GM19239 (cell line): ENCODE data around the gene COBL.

Source experiments
- DNase-seq: peaks from one replicate; pipeline ENCODE4 v3.0.0; 2011; ENCODE audit warnings: low spot score; ENCODE audit not compliant: insufficient read length
- FAIRE-seq: peaks from 2 replicates; lab custom pipeline; 2011; peaks lifted over from hg19 to GRCh38; lab: Jason Lieb, UNC

Gene COBL

DNA sequence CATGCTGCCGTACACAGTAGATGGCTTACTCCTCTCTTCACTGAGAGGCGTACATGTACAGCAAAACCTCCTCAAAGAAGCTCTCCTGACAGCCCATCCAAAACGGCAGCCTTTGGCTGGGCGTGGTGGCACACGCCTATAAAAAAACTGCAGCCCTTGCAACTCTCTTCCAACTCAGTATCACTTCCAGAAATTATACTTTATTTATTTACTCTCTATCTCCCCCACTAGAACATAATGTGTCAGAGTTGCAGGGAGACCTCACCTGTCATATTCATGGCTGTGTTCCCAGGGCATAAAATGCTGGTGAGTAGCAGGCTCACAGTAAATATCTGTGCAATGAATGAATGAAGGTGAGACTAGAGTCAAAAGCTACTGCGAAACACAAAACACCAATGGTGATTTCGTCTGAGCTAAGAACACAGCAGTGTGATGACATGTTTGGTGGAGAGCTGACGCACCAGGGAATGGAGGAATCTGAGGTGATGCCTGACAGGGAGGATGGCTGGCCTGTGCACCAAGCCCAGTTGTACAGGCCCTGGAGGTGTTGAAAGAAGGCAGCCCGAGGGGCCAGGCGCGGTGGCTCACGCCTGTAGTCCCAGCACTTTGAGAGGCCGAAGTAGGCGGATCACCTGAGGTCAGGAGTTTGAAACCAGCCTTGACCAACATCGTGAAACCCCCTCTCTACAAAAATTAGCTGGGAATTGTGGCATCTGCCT is 55.3 kb downstream of the COBL start:
- DNase-seq: no peak
- FAIRE-seq: no peak

DNA sequence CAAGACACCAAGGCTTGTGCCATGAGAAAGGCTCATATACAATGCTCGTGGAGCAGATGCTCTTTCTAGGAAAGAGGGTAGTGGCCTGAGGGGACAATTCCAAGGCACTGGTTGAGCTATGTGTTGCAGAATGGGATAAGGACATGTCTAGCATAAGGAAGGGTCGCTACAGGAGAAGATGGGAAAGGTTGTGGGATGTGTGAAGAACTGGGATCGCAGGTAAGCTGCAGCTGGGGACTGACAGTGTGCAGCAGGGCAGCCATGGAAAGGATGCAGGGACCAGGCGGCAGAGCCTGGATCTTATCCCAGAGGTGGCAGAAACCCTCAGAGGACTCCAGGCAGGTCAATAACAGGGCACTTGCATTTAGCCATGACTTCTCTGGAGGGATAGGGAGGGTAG is 56.1 kb downstream of the COBL start:
- DNase-seq (no peak), FAIRE-seq (no peak)

DNA sequence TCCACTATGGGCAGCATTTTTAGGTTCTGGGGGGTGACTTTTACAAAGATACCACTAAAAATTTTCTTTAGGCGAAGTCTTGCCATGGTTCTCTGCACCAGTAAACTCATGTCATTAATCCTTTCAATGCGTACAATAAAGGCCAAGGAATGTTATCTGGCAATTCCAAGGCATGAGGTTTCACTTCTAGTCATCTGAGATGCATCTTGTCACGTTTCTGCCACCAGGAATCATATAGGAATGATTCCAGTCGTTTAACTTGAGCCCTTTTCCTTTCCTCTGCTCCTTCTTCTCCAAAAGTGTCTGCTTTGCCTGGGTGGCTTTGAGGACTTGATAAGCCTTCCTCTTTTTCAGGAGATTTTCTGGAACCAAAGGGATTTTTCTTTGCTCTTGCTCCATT is 56.8 kb downstream of the COBL start:
- no peak for FAIRE-seq
- no peak for DNase-seq

DNA sequence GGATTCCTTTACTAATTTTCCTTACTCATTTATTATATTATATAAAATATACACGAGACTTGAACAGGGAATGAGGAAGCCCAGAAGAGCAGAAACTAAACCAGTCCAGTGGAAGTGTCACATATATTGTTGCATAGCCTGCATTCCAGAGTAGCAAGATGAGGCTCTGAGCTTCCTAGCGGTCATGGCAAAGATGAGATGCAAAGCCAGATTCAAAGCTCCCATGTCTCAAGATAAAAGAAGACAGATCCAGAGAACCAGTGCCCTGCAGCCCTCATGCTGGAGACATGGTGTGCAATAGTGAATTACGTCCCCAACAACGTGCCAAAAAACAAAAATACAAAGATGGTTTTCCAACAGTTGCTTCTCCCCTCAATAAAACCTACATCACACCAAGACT is 59.7 kb downstream of the COBL start:
- no peak for FAIRE-seq

DNA sequence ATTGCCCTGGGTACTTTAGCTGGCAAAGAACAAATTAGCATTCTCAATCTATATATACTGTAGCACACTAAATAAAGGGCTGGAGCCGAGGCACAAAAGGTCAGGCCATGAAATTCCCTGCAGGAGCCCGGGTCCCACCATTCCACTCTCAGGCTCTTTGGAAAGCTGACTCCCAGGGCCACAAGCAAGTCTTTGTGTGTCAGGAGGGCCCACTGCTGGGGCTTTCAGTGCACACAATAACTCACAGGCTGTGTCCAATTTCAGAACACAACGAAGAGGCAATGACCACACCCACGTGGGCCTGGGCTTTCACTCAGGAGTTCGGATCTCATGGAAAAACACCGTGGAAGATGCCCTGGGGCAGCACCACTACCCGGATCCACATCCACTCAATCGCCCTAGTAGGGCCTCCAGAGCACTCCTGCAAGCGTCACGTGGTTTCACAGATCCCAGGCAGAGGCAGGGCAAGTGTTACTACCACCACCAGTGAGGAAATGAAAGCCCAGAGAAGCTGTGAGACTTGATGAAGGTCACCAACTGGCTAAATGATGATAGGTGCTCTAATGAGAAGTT is 60.3 kb downstream of the COBL start:
- no peak for DNase-seq
- no peak for FAIRE-seq

More for the DNA sequence above, 59.7 kb downstream of the COBL start:
- no peak for DNase-seq

DNA sequence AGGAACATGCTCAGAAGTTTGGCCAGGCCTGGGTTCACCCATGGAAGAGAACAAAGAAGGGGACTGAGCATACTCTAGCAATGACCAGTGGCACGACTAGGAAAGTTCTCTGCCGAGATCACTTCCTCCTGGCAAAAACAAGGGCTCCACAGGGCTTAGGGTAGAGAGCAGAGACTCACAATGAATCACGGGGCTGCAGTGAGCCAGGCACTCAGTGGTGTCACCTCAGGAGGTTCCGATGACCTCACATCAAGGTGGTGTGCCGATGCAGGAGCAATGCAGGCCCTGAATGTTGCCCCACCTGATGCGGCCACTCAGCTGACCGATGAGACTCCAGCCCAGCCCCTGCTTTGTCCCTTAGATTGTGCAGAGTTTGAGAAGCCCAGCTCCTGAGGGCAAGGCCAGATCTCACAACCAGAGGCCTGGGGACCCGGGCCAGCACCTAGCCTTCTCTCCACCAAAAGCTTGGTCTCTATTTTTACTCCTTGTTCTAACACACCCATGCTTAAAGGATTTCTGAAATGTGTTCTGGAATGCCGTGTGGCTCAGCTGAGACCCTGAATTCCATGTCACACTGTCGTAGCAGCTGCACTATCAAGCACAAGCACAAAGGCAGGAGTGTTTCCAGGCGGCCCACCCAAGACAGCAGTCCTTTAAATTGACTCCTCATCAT is 60.9 kb downstream of the COBL start:
- no peak for FAIRE-seq
- DNase-seq: no peak

DNA sequence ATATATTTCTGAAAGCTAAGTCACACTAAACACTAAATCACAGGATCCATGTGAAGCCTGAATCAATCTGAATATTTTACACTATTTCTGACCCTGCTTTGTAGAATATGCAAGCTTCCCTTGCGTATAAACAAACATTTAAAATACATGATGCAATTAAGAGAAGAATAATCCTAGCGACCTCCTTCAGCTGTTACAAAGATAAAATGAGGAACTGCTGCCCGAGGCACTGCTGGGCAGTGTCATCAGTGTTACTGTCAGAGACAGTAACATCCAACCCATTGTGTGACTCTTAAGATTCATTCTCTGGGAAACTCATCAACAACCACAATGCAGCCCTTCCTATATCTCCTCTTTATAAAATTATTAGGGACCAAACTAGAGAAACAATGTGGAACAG is 61.6 kb downstream of the COBL start:
- no peak for DNase-seq
- no peak for FAIRE-seq

DNA sequence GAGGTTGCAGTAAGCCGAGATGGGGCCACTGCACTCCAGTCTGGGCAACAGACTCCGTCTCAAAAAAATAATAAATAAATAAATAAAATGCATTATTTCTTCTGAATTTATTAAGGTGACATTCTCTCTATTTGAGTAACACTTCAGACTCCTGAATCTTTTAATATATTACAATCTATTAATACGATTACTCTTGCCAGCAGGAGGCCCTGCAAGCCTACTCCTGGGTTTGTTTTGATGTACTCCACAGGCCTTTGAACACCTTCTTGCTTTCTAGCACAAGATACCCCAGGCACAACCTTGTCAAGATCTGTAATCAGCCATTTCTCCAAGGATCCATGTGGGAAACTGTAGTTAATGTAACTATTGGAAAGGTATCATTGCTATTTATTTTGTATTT is 63.5 kb downstream of the COBL start:
- DNase-seq (no peak), FAIRE-seq (no peak)

DNA sequence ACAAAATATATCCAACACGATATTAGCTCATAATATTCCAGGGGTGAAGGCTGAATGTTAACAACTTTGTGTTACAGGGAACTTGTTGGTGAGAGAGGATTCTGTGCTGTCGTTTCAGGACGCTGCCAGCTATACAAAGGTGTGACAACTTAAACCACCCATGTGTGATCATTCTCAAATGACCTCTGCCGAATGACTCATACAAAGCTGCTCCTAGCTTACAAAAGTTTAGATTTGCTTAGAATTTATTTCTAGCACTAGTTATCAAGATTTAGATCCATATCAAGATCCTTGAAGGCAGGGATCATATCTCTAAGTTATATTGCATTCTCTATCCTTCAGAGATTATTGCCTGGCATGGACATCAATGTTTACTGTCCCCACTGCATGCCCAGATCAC is 65.3 kb downstream of the COBL start:
- FAIRE-seq: no peak

DNA sequence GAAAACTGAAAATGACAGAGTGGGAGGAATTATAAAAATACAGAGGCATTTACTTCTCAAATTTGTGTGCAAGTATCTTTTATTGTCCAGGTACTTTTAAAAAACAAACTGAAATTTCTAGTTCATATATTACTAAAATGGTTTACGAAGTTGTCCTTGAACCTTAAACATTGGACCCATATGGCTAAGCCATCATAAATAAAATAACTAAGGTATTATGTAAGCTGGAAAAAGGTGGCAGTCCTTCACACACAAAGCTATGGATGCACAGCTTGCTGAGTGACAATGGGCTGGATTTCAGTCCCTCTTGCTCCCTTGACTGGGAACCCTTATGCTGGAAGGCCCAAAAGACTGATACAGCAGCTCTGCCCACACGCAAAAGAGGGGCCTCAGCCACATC is 66.1 kb downstream of the COBL start:
- no peak for FAIRE-seq
- no peak for DNase-seq

More for the DNA sequence above, 65.3 kb downstream of the COBL start:
- DNase-seq: no peak

DNA sequence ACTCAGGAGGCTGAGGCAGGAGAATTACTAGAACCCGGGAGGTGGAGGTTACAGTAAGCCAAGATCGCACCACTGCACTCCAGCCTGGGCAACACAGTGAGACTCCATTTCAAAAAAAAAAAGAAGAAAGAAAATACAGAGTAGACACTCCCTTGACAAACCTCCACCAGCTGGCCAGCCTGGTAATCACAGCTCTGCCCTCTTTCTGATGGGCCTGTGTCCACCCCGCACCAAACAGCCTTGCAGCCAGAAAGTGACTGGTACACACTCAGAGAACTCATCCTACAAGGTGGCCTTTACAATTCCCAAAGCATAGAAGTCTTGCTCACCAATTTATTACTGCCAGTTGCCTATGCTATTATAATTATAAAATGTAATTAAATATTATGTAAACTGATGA is 66.6 kb downstream of the COBL start:
- DNase-seq: no peak
- no peak for FAIRE-seq

DNA sequence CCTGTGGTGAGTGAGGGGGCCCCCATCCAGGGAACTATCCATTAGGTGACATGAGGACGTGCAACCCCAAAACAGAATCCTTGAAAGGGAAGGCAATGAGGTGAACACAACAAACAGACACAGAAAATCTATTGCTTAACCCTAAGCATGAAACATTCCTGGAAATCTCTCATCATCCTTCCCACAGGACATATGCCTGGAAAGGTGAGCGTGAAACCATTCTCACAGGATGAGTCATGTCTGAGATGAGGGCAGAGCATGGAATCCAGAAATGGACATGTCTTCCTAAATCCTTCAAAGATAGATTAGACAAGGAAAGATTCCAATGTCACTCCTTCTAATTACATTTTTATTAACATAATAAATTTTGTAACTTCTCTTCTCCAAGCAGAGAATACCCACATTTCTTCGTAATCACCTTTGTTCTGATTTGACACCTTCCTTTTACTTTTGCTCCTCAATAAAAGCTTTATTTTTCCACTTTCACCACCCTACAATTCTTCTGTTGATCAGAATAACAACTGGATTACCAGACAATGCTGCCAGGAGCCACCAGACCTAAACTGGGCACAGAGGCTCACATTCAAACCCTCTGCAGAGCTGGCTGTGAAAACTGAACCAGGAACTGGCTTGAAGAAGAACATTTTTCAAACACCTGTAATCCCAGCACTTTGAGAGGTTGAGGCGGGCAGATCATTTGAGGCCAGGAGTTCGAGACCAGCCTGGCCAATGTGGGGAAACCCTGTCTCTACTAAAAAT is 67.2 kb downstream of the COBL start:
- FAIRE-seq (no peak), DNase-seq (no peak)

DNA sequence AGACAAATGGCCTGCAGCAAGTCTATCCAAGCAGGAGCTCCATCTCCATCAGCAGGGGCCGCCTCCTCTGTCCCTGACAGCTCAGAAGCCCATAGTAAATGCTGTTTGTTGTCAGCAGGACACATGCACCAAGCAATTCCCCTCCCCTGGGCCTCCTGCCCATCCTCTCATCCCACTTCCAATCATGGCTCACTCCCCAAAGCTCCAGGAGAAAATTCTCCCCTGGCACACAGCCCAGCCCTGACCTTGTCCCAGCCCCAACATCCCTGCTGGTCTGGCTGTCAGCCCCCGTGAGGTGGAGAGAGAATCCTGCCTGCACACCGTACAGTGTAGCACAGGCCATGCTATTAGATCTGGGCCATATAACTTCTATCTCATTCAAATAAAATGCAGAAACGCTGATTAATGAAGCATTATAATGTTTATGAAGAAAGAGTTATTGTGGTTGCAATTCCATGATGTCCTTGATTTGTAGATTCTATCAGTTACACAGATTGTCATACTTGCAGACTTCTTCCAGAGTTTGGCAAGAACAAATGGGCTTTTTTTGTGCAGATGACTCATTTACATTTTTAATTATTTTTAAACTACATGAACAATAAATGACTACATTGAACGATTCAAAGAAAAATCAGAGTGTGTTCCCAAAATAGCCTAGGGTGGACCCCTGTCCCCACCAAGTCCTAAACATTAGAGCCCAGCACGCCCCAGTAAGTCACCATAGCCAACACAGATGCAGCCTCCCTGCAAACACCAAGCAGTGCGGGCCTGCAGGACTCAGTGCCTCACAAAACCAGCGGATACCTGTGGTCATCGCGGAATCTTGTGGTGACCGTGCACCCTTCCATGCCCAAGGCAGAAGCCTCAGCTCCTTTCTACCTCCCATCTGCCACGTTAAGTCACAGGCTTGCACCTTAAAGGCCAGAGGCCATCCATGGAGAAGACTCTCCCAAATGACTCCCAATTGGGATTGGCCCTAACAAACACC is 70.1 kb downstream of the COBL start:
- FAIRE-seq (no peak), DNase-seq (no peak)

DNA sequence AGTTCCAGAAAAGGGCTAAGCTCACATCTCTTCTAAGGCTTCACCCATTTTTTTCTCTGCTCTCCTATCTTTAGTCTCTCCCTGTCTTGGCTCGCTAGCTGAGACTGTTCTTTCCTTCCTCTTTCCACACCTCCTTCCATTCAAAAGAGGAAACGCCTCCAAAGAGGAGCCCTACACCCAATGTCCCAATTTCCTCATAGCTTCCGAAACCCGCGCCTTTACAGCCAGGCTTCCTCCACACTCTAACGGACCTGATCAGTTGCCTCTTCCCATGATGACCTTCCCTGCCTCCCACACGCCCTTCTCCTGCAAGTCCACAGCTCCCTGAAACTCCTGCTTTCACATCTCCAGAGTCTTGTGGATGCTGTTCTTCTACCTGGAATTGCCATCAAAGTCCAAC is 71.7 kb downstream of the COBL start:
- DNase-seq: no peak

DNA sequence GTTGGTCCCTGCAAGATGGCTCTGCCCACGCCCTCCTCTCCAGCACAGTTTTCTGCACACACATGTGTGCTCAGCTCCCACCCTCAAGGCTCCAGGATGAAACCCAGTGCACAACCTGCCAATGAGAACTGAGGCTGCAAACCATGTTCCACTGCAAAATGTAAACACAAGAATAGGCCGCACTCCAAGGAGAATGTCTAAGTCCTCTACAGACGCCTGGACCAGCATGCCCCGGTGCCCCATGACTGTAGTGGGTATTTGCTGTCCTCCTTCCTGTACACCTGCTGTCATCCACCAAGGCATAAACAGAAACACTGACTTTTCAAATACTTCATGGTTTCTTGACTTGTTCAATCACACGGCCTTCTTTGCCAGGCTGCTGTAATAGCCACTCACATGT is 72.6 kb downstream of the COBL start:
- no peak for DNase-seq
- no peak for FAIRE-seq

More for the DNA sequence above, 71.7 kb downstream of the COBL start:
- no peak for FAIRE-seq

DNA sequence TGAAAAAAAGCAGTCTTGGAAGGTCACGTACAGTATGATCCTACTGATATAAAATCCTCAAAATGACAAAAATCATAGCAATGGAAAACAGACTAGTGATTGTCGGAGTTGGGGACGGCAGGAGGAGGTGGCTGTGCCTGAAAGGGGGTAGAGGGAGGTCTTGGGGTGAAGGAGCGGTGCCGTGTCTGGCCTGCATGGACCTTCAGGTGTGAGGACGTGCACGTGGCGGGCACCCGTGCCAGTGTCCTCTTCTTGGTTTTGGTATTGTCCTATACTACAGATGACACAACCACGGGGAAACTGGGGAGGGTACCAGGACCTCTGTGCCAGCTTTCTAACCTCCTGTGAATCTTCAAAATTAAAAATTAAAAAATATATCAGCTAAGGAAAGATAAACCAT is 73.0 kb downstream of the COBL start:
- FAIRE-seq (no peak), DNase-seq (no peak)

DNA sequence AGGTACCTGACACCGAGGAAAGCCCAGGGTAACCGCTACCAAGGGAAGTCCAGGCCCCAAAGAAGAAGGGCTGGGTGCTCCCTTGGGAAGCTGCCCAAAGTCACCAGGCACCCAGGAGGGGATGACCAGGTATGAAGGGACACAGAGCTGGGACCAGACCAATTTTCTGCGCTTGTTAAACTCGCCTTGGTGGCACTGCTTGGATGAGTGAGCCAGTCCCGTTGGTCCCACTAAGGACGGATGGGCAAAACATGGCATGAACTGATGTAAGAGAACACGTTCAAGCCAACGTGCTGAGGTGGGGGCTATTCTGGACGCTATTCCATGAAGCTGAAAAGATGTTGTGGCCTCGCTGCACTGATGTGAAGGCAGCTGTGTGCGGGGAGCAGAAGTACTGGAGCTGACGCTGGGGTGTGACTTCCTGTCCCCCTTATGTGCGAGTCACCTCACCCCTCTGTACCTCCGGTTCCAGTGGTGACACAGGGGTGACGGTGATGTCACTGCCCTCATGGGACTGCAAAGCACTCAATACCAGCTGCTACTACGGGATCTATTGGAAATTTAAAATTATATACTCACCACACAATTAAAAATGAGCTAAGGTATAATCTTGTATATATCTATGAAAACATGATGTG is 73.6 kb downstream of the COBL start:
- DNase-seq (no peak), FAIRE-seq (no peak)

DNA sequence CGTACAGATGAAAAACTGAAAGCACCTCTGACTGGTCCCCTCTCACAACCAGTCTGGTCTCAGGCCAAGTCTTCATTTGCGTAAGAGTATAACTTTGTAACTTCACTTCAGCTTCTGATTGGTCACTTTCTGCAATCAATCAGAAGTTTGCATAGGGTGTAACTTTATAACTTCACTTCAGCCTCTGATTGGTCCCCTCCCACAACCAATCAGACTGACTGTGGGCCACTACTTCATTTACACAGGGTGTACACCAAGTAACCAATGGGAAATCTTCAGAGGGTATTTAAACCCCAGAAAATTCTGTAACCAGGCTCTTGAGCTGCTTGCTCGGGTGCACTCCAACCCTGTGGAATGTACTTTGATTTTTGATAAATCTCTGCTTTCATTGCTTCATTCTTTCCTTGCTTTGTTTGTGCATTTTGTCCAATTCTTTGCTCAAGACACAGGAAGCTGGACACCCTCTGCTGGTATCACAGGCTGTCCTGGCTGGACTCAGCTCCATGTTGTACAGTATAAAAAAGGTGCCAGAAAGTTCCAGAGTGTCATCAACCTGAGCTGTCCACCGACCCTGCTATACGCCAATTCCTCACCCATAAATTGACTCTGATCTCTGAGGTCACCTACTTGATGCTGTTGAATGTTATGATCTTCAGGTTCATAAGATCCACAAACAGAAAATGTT is 74.5 kb downstream of the COBL start:
- DNase-seq (no peak), FAIRE-seq (no peak)

DNA sequence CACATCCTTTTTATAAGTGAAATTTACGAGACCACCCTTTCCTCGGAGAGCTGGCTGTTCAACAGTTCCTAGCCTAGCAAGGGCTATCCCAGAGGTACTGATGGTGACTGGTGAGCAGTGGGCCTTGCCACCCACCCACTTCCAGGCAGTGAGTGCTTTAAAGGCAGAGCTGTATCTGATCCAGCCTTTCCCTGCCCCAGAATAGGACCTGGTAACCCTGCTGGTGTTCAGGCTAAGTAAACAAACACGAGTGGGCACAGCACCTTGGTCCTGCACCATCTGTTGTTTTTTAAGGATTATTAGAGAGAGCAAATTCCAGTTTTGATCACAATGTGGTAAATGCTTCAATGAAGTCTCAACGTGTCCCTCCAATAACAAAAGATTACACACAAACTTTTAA is 75.7 kb downstream of the COBL start:
- no peak for DNase-seq
- FAIRE-seq: no peak
